K562 (cell line): ENCODE measurements around the gene SLC8A1. TPM values are rescaled to one million over a fixed set of nuclear protein-coding genes. Genes with fewer than 3 reads are reported as not detected.

ENCODE experiments used
- ATAC-seq: fragments of 200-7000 bp; cut with Tn5 transposase; 3 replicates; pipeline ENCODE4 v1.9.1; 2020; ENCODE audit warnings: moderate library complexity
- BruUV-seq: library from RNA; stranded (reverse); fragments of 400-500 nt; replicated peaks from 2 replicates; lab custom pipeline; 2021; lab: Mats Ljungman, UMichigan
- CTCF ChIA-PET: fragments of 300-600 bp; formaldehyde crosslinking; extraction: SDS; loops from one replicate; lab custom pipeline; 2021; ENCODE audit warnings: low intra/inter-chr PET ratio; lab: Yijun Ruan, JAX
- POLR2A ChIA-PET: fragments of 300-600, 350-650 bp; sonication (Branson Sonifier 250); formaldehyde crosslinking; extraction: SDS; loops from one replicate; lab custom pipeline; 2021; ENCODE audit warnings: antibody characterized with exemption, inconsistent platforms; lab: Yijun Ruan, JAX
- DNase-seq, 4 experiments: peaks; one replicate each; pipeline versions ENCODE4 v3.0.0 to v3.0.0-alpha.2; 2011 to 2018; ENCODE audit warnings: low spot score in 3 of 4, mixed read lengths in 3 of 4; ENCODE audit errors: extremely low read depth in 1 of 4
- FAIRE-seq: peaks from 2 replicates; lab custom pipeline; 2011; peaks lifted over from hg19 to GRCh38; lab: Jason Lieb, UNC
- H2AFZ ChIP-seq: 2 replicates; pipeline ENCODE4 v1.6.0; 2011; ENCODE audit warnings: low read depth, low read length, control low read depth, inconsistent platforms
- H3K27ac ChIP-seq: fragments of 200-600 bp; 3 replicates; pipeline ENCODE4 v1.8.0; 2011; ENCODE audit warnings: low read depth, mild to moderate bottlenecking, control low read depth, inconsistent platforms, low read length, moderate library complexity, mixed read lengths; ENCODE audit errors: extremely low read depth
- H3K27me3 ChIP-seq, 2 experiments: fragments of 300-600 bp in 1 of 2; 2 replicates in 1 of 2; 3 replicates in 1 of 2; pipeline versions ENCODE4 v1.6.0 to v1.8.0; 2011; ENCODE audit warnings: inconsistent platforms in 2 of 2, low read length in 2 of 2, mild to moderate bottlenecking in 1 of 2, mixed read lengths in 1 of 2, moderate library complexity in 1 of 2; ENCODE audit not compliant: control insufficient read depth in 2 of 2, insufficient read depth in 2 of 2
- H3K36me3 ChIP-seq: fragments of 300-600 bp; 3 replicates; pipeline ENCODE4 v1.8.0; 2011; ENCODE audit warnings: mild to moderate bottlenecking, low read length, inconsistent platforms; ENCODE audit not compliant: control insufficient read depth, insufficient read depth
- H3K4me1 ChIP-seq, 2 experiments: fragments of 200-600 bp in 1 of 2; replicated peaks in 1 of 2; 2 replicates in 1 of 2; 3 replicates in 1 of 2; pipeline versions ENCODE4 v1.5.1 to v1.8.0; 2011; ENCODE audit warnings: inconsistent platforms in 2 of 2, low read length in 2 of 2, mild to moderate bottlenecking in 1 of 2, mixed read lengths in 1 of 2, moderate library complexity in 1 of 2; ENCODE audit not compliant: control insufficient read depth in 2 of 2, insufficient read depth in 2 of 2
- H3K4me2 ChIP-seq: 2 replicates; pipeline ENCODE4 v1.6.1; 2011; ENCODE audit warnings: low read length, control low read depth, inconsistent platforms, mixed read lengths; ENCODE audit not compliant: insufficient read depth
- H3K4me3 ChIP-seq: fragments of 200-600 bp; sonication (generic), shearing (Covaris generic); 2 replicates; pipeline ENCODE4 v1.5.1; 2016; ENCODE audit warnings: control low read depth, inconsistent platforms
- H3K79me2 ChIP-seq: fragments of 200-600 bp; 3 replicates; pipeline ENCODE4 v1.8.0; 2011; ENCODE audit warnings: low read length, inconsistent platforms; ENCODE audit not compliant: control insufficient read depth, insufficient read depth
- H3K9ac ChIP-seq, 2 experiments: 2 replicates each; pipeline versions ENCODE4 v1.6.0 to v1.6.1; 2011; ENCODE audit warnings: low read depth in 2 of 2, low read length in 2 of 2, control low read depth in 1 of 2, inconsistent platforms in 1 of 2, mild to moderate bottlenecking in 1 of 2, mixed read lengths in 1 of 2; ENCODE audit not compliant: insufficient read depth in 1 of 2
- H3K9me1 ChIP-seq: one replicate; pipeline ENCODE4 v1.6.0; 2011; ENCODE audit warnings: inconsistent platforms, mild to moderate bottlenecking, low read length, moderate library complexity; ENCODE audit not compliant: control insufficient read depth, insufficient read depth
- H3K9me3 ChIP-seq: replicated peaks from 2 replicates; pipeline ENCODE4 v1.5.1; 2011; ENCODE audit warnings: low read depth, low read length, inconsistent platforms; ENCODE audit not compliant: control insufficient read depth, insufficient read depth
- H4K20me1 ChIP-seq: replicated peaks from 2 replicates; pipeline ENCODE4 v1.6.1; 2011; ENCODE audit warnings: low read length, inconsistent platforms, mixed read lengths; ENCODE audit not compliant: control insufficient read depth, insufficient read depth
- DACH1 ChIP-seq: fragments of 450-650 bp; IDR thresholded peaks from 2 replicates; pipeline ENCODE4 v1.6.1; 2018; ENCODE audit not compliant: partially characterized antibody
- KLF10 ChIP-seq: fragments of 250-450 bp; sonication (Bioruptor Pico); IDR thresholded peaks from 2 replicates; pipeline ENCODE4 v1.6.1; 2021; ENCODE audit warnings: matching md5 sums
- NBN ChIP-seq: fragments of 450-650 bp; IDR thresholded peaks from 2 replicates; pipeline ENCODE4 v1.6.1; 2016; ENCODE audit warnings: low read depth, mild to moderate bottlenecking
- NELFE ChIP-seq: IDR thresholded peaks from 2 replicates; pipeline ENCODE4 v1.6.1; 2011; ENCODE audit warnings: mild to moderate bottlenecking; ENCODE audit not compliant: insufficient read depth, insufficient read length
- RFX7 ChIP-seq: fragments of 250-450 bp; sonication (Bioruptor Pico); IDR thresholded peaks from 2 replicates; pipeline ENCODE4 v1.5.1; 2021; ENCODE audit warnings: mild to moderate bottlenecking
- SRF ChIP-seq, 2 experiments: fragments of 250-450, 450-650 bp in 1 of 2; sonication (Bioruptor Pico) in 1 of 2; sonication (generic) in 1 of 2; formaldehyde crosslinking; IDR thresholded peaks; 2 replicates each; pipeline versions ENCODE4 v1.5.0 to v1.5.1; 2020 to 2022; ENCODE audit warnings: mild to moderate bottlenecking in 1 of 2, missing genetic modification reagents in 1 of 2
- ZNF263 ChIP-seq: sonication (generic); formaldehyde crosslinking; IDR thresholded peaks from 2 replicates; pipeline ENCODE4 v1.8.0; 2022; ENCODE audit warnings: mild to moderate bottlenecking, missing genetic modification reagents, borderline replicate concordance
- ZNF584 ChIP-seq: fragments of 200-800 bp; sonication (Bioruptor generic); IDR thresholded peaks from 2 replicates; pipeline ENCODE4 v1.6.1; 2016; ENCODE audit warnings: low read depth, mild to moderate bottlenecking, missing genetic modification characterization, missing compliant biosample characterization
- WGBS: fragments of 100-300 bp; shearing (Covaris generic); methylation state at CpG from one replicate; pipeline ENCODE4 v1.1.6; 2016; ENCODE audit warnings: low coverage, mixed read lengths; ENCODE audit not compliant: insufficient coverage; ENCODE audit errors: missing lambda C conversion rate; 5-methylcytosine and 5-hydroxymethylcytosine counted together
- in situ Hi-C: fragments of 300-500 bp; cut with MboI; formaldehyde crosslinking; loops from 4 replicates; pipeline ENCODE4 v1.15.0; 2018; ENCODE audit warnings: inconsistent platforms, mixed read lengths
- intact Hi-C: fragments of 100-400 bp; cut with micrococcal nuclease; formaldehyde crosslinking; loops from 2 replicates; pipeline ENCODE4 v1.14.2; 2022
- polyA plus RNA-seq, 8 experiments: library from polyadenylated mRNA; depleted of rRNA in 4 of 8; stranded (reverse) in 5 of 8; unstranded in 3 of 8; fragments of >200 nt; fragmentation: Nextera tagmentation in 2 of 8; fragmentation: Illumina TruSeq in 1 of 8; extraction: Ambion mirVana in 2 of 8; extraction: Trizol in 1 of 8; gene quantifications; 2 replicates each; pipeline versions ENCODE4 v1.2.1 to v1.2.3, GENCODE V29; 2011 to 2014; ENCODE audit warnings: inconsistent platforms in 1 of 8, missing spikeins in 1 of 8
- total RNA-seq, 7 experiments: library from RNA; depleted of rRNA in 6 of 7; stranded (reverse); fragments of >200 nt in 6 of 7; fragmentation: Illumina TruSeq in 2 of 7; extraction: Trizol in 2 of 7; gene quantifications; 2 replicates each; pipeline versions ENCODE4 v1.2.1 to v1.2.3, GENCODE V29; 2011 to 2021; ENCODE audit warnings: low replicate concordance in 1 of 7
- TF ChIP-seq, protein P1 (sequence below): sonication (generic); formaldehyde crosslinking; IDR thresholded peaks from 2 replicates; pipeline ENCODE4 v1.8.1; 2023; ENCODE audit warnings: mild to moderate bottlenecking, missing genetic modification reagents
- TF ChIP-seq, protein P2 (sequence below), 2 experiments: fragments of 450-650 bp; IDR thresholded peaks; 2 replicates each; pipeline ENCODE4 v1.6.1; 2016

Gene SLC8A1
- total and polyA plus RNA-seq, 9 of the 15 experiments (the other 6 are each of a cell fraction or from before 2014, with no cell fraction given), result not detected

DNA sequence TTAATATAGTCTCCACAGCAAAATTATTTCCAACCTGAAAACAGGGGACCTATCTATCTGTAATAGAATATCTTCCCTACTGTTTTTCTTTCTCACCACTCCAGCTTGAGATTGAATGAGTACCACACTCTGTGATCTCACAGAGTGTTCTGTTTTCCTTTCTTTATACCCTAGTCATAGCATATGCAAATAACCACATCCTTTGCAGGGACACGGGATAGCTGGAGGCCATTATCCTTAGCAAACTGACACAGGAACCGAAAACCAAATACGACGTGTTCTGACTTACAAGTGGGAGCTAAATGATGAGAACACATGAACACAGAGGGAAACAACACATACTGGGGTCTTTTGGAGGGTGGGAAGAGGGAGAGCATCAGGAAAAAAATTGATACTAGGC is 224.7 kb downstream of the SLC8A1 start:
- BruUV-seq, result no TSS peak
- no peak for FAIRE-seq
- CTCF ChIA-PET, result no interaction called here
- no peaks in the 10 kb centered on the region for H3K27me3 ChIP-seq
- no peaks in the 10 kb centered on the region for H3K4me1 ChIP-seq
- TF ChIP-seq, protein P1, sequence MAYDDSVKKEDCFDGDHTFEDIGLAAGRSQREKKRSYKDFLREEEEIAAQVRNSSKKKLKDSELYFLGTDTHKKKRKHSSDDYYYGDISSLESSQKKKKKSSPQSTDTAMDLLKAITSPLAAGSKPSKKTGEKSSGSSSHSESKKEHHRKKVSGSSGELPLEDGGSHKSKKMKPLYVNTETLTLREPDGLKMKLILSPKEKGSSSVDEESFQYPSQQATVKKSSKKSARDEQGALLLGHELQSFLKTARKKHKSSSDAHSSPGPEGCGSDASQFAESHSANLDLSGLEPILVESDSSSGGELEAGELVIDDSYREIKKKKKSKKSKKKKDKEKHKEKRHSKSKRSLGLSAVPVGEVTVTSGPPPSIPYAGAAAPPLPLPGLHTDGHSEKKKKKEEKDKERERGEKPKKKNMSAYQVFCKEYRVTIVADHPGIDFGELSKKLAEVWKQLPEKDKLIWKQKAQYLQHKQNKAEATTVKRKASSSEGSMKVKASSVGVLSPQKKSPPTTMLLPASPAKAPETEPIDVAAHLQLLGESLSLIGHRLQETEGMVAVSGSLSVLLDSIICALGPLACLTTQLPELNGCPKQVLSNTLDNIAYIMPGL, result no peak
- TF ChIP-seq SRF (CRISPR knock-in tag; IDR thresholded peaks at IDR 0.05) (no peak), NELFE (no peak), ZNF263 (CRISPR knock-in tag) (no peak), NBN (no peak), RFX7 (CRISPR knock-in tag) (no peak), DACH1 (no peak), KLF10 (CRISPR knock-in tag) (no peak), ZNF584 (CRISPR knock-in tag) (no peak)
- TF ChIP-seq, protein P2, sequence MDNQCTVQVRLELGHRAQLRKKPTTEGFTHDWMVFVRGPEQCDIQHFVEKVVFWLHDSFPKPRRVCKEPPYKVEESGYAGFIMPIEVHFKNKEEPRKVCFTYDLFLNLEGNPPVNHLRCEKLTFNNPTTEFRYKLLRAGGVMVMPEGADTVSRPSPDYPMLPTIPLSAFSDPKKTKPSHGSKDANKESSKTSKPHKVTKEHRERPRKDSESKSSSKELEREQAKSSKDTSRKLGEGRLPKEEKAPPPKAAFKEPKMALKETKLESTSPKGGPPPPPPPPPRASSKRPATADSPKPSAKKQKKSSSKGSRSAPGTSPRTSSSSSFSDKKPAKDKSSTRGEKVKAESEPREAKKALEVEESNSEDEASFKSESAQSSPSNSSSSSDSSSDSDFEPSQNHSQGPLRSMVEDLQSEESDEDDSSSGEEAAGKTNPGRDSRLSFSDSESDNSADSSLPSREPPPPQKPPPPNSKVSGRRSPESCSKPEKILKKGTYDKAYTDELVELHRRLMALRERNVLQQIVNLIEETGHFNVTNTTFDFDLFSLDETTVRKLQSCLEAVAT (IDR thresholded peaks at IDR 0.05), result no peak
- H3K9ac ChIP-seq, result no peak overlapping the region
- no peaks in the 10 kb centered on the region for H4K20me1 ChIP-seq
- 0% methylated on average over 4 of the region's 4 CpGs for WGBS
- in situ Hi-C loops, result no loop called here
- H3K36me3 ChIP-seq, result no peaks in the 10 kb centered on the region
- no peak overlapping the region for H2AFZ ChIP-seq
- H3K4me3 ChIP-seq, result no peak overlapping the region
- ATAC-seq, result no peak
- H3K9me1 ChIP-seq, result no peaks in the 10 kb centered on the region
- intact Hi-C loops, result no loop called here
- H3K79me2 ChIP-seq, result no peaks in the 10 kb centered on the region
- H3K9me3 ChIP-seq, result no peaks in the 10 kb centered on the region
- H3K27ac ChIP-seq, result no peak overlapping the region
- no peak overlapping the region for H3K4me2 ChIP-seq
- no peak for DNase-seq
- POLR2A ChIA-PET, result no interaction called here
